CD8-positive, alpha-beta memory T cell (primary cell): ENCODE data around the gene RNF13. TPM values are rescaled to one million over a fixed set of nuclear protein-coding genes. Genes with fewer than 3 reads are reported as not detected.

Experiments
- CTCF ChIA-PET: fragments of 350-600 bp; sonication (Branson Sonifier 250); formaldehyde crosslinking; loops from one replicate; lab custom pipeline; 2021; ENCODE audit warnings: antibody characterized with exemption; lab: Charles Lee
- POLR2A ChIA-PET: fragments of 350-600 bp; sonication (Branson Sonifier 250); formaldehyde crosslinking; loops from one replicate; lab custom pipeline; 2021; ENCODE audit warnings: antibody characterized with exemption; lab: Charles Lee
- DNase-seq, 5 donors: peaks; one replicate each; pipeline versions ENCODE4 v3.0.0 to v3.0.0-alpha.2; 2020 to 2022; ENCODE audit warnings: mixed read lengths in 1 of 5
- H3K27ac ChIP-seq: one replicate; pipeline ENCODE4 v1.7.0; 2013; ENCODE audit warnings: low read depth, mild to moderate bottlenecking, low read length, moderate library complexity
- H3K27me3 ChIP-seq: 2 replicates; pipeline ENCODE4 v1.7.0; 2013; ENCODE audit warnings: low read length, mild to moderate bottlenecking; ENCODE audit not compliant: insufficient read depth, poor library complexity, severe bottlenecking
- H3K36me3 ChIP-seq: 2 replicates; pipeline ENCODE4 v1.7.0; 2013; ENCODE audit warnings: mild to moderate bottlenecking, low read length, moderate library complexity; ENCODE audit not compliant: insufficient read depth
- H3K4me1 ChIP-seq: 2 replicates; pipeline ENCODE4 v1.7.0; 2013; ENCODE audit warnings: mild to moderate bottlenecking, low read length, moderate library complexity; ENCODE audit not compliant: insufficient read depth
- H3K4me3 ChIP-seq: 2 replicates; pipeline ENCODE4 v1.7.0; 2013; ENCODE audit warnings: mild to moderate bottlenecking, low read length
- H3K9me3 ChIP-seq: 2 replicates; pipeline ENCODE4 v1.7.0; 2013; ENCODE audit warnings: mild to moderate bottlenecking, low read length
- H3K27ac Mint-ChIP-seq, 8 donors: one replicate each; pipeline ENCODE4 v1.8.0; 2020 to 2021; ENCODE audit warnings: mixed read lengths in 8 of 8, mild to moderate bottlenecking in 6 of 8, inconsistent platforms in 3 of 8, moderate library complexity in 3 of 8
- H3K27me3 Mint-ChIP-seq, 2 donors: one replicate each; pipeline ENCODE4 v1.8.0; 2020 to 2021; ENCODE audit warnings: mixed read lengths in 2 of 2, mild to moderate bottlenecking in 1 of 2, moderate library complexity in 1 of 2
- H3K36me3 Mint-ChIP-seq, 3 donors: one replicate each; pipeline ENCODE4 v1.8.0; 2020 to 2021; ENCODE audit warnings: mixed read lengths in 3 of 3, inconsistent platforms in 1 of 3, mild to moderate bottlenecking in 1 of 3
- H3K4me1 Mint-ChIP-seq, 3 donors: one replicate each; pipeline ENCODE4 v1.8.0; 2020 to 2021; ENCODE audit warnings: mixed read lengths in 3 of 3, inconsistent platforms in 1 of 3, mild to moderate bottlenecking in 1 of 3
- H3K4me3 Mint-ChIP-seq, 7 donors: one replicate each; pipeline ENCODE4 v1.8.0; 2020 to 2021; ENCODE audit warnings: mixed read lengths in 7 of 7, mild to moderate bottlenecking in 6 of 7, moderate library complexity in 4 of 7, inconsistent platforms in 2 of 7
- H3K9me3 Mint-ChIP-seq, 5 donors: one replicate each; pipeline ENCODE4 v1.8.0; 2020 to 2022; ENCODE audit warnings: mixed read lengths in 5 of 5, mild to moderate bottlenecking in 3 of 5, moderate library complexity in 2 of 5, inconsistent platforms in 1 of 5
- polyA plus RNA-seq: library from polyadenylated mRNA; unstranded; fragments of 300-500 nt; fragmentation: Illumina TruSeq; gene quantifications from one replicate; pipeline ENCODE4 v1.2.3, GENCODE V29; 2021
- total RNA-seq, 2 experiments: library from RNA; stranded (reverse); gene quantifications; one replicate each; pipeline ENCODE4 v1.2.3, GENCODE V29; 2021

Gene RNF13
- total and polyA plus RNA-seq, 3 experiments from 2014 or later, result 33.5 to 110 (median 33.6) TPM

DNA sequence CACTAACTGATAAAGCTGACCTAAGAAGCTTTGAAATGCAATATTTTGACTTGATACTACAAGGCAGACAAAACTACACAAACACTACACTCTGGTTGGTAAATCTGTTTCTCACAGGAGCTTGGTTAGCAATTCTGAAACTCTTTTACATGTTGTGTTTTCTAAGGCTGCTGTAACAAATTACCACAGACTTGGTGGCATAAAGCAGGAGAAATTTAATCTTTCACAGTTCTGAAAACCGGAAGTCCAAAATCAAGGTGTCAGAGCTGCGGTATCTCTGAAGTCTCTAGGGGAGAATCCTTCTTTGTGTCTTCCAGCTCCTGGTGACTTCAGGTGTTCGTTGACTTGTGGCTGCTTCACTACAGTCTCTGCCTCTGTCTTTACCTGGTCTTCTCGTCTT lies 170.6 kb downstream of the RNF13 start:
- peaks cover 8 to 40% of the 10 kb centered on the region in 2 donors for H3K27me3 Mint-ChIP-seq
- H3K27me3 ChIP-seq, result no peaks in the 10 kb centered on the region
- no peaks in the 10 kb centered on the region for H3K36me3 ChIP-seq
- no peak overlapping the region for H3K4me3 Mint-ChIP-seq
- H3K27ac Mint-ChIP-seq, result no peak overlapping the region
- H3K9me3 ChIP-seq, result no peaks in the 10 kb centered on the region
- no peak overlapping the region for H3K27ac ChIP-seq
- no peak overlapping the region for H3K4me3 ChIP-seq
- no peaks in the 10 kb centered on the region for H3K9me3 Mint-ChIP-seq
- H3K4me1 Mint-ChIP-seq, result no peaks in the 10 kb centered on the region
- no peaks in the 10 kb centered on the region for H3K4me1 ChIP-seq
- no peaks in the 10 kb centered on the region for H3K36me3 Mint-ChIP-seq
- POLR2A ChIA-PET, result no interaction called here
- no peak for DNase-seq
- CTCF ChIA-PET, result no interaction called here

GRCh38 chr3:149989307-149989706 lies 176.3 kb downstream of the RNF13 start:
- H3K4me1 Mint-ChIP-seq, result no peaks in the 10 kb centered on the region
- peaks cover 7 to 12% (median 8%) of the 10 kb centered on the region in 5 donors for H3K9me3 Mint-ChIP-seq
- CTCF ChIA-PET, result no interaction called here
- Histone ChIP-seq H3K9me3 (peaks cover 5% of the 10 kb centered on the region), H3K4me1 (no peaks in the 10 kb centered on the region), H3K27ac (no peak overlapping the region), H3K4me3 (no peak overlapping the region), H3K36me3 (no peaks in the 10 kb centered on the region), H3K27me3 (no peaks in the 10 kb centered on the region)
- H3K36me3 Mint-ChIP-seq, result peaks cover 0 to 4% (median 0%) of the 10 kb centered on the region in 3 donors
- H3K4me3 Mint-ChIP-seq, result no peak overlapping the region
- H3K27me3 Mint-ChIP-seq, result peaks cover 13 to 46% of the 10 kb centered on the region in 2 donors
- no peak for DNase-seq
- H3K27ac Mint-ChIP-seq, result no peak overlapping the region
- POLR2A ChIA-PET, result no interaction called here

DNA sequence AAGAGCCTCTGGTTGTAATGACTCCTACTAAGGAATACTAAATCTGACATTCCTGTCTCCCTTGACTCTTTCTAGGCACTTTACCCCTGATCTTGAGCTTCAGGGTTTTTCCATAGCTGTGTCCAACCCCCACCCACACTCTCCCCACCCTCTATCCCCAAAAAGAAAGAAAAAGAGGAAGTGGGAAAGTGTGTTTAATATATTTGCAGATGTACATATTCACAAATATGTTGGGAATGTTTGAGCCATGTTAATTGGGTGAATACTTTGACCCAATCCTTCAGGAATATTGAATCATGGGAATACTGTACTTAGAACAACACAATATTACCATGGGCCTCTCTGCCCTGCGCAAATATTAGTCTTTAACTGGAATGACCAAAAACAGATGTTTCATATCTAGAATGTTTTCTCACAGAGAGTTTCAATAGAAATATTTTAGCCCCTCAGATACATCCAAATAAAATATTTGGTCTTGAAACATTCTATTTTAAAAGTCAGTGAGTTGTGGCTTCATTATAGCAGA lies 177.5 kb downstream of the RNF13 start:
- H3K4me1 Mint-ChIP-seq, result no peaks in the 10 kb centered on the region
- peaks cover 21 to 49% of the 10 kb centered on the region in 2 donors for H3K27me3 Mint-ChIP-seq
- H3K27ac Mint-ChIP-seq, result no peak overlapping the region
- no peaks in the 10 kb centered on the region for H3K4me1 ChIP-seq
- H3K27ac ChIP-seq, result no peak overlapping the region
- H3K4me3 ChIP-seq, result no peak overlapping the region
- H3K9me3 ChIP-seq, result peaks cover 15% of the 10 kb centered on the region
- no peaks in the 10 kb centered on the region for H3K27me3 ChIP-seq
- no peaks in the 10 kb centered on the region for H3K36me3 ChIP-seq
- DNase-seq, result no peak
- ChIA-PET CTCF (no interaction called here), POLR2A (no interaction called here)
- peaks cover 0 to 10% (median 0%) of the 10 kb centered on the region in 3 donors for H3K36me3 Mint-ChIP-seq
- H3K4me3 Mint-ChIP-seq, result no peak overlapping the region
- peaks cover 12 to 24% (median 19%) of the 10 kb centered on the region in 5 donors for H3K9me3 Mint-ChIP-seq

- POLR2A ChIA-PET, result no interaction called here
Observed at GRCh38 chr3:149992416-149993058, 179.5 kb downstream of the RNF13 start.

DNA sequence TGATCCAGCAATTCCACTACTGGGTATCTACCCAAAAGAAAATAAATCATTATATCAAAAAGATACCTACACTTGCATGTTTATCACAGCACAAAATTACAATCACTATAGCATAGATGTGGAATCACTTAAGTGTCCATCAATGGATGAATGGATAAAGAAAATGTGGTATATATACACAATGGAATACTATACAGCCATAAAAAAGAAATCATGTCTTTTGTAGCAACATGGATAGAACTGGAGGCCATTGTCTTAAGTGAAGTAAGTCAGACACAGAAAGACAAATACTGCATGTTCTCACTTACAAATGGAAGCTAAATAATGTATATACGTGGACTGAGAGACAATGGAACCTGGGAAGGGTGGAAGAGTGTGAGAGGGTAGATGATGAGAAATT lies 185.9 kb downstream of the RNF13 start:
- Mint-ChIP-seq H3K9me3 (peaks cover 12 to 32% (median 24%) of the 10 kb centered on the region in 5 donors), H3K4me3 (no peak overlapping the region), H3K27ac (no peak overlapping the region), H3K36me3 (peaks cover 0 to 9% (median 0%) of the 10 kb centered on the region in 3 donors), H3K27me3 (peaks cover 9 to 35% of the 10 kb centered on the region in 2 donors), H3K4me1 (no peaks in the 10 kb centered on the region)
- Histone ChIP-seq H3K27me3 (no peaks in the 10 kb centered on the region), H3K9me3 (peaks cover 11% of the 10 kb centered on the region), H3K4me3 (no peak overlapping the region), H3K4me1 (no peaks in the 10 kb centered on the region), H3K27ac (no peak overlapping the region), H3K36me3 (no peaks in the 10 kb centered on the region)
- ChIA-PET POLR2A (no interaction called here), CTCF (no interaction called here)
- DNase-seq, result no peak

More at GRCh38 chr3:149992416-149993058, 179.5 kb downstream of the RNF13 start:
- peaks cover 16% of the 10 kb centered on the region for H3K9me3 ChIP-seq
- H3K4me3 ChIP-seq, result no peak overlapping the region
- H3K36me3 Mint-ChIP-seq, result peaks cover 0 to 13% (median 0%) of the 10 kb centered on the region in 3 donors
- CTCF ChIA-PET, result no interaction called here
- H3K36me3 ChIP-seq, result no peaks in the 10 kb centered on the region
- peaks cover 13 to 51% of the 10 kb centered on the region in 2 donors for H3K27me3 Mint-ChIP-seq
- peaks cover 17 to 28% (median 26%) of the 10 kb centered on the region in 5 donors for H3K9me3 Mint-ChIP-seq
- no peaks in the 10 kb centered on the region for H3K4me1 Mint-ChIP-seq
- H3K27ac ChIP-seq, result no peak overlapping the region
- no peak for DNase-seq
- no peak overlapping the region for H3K4me3 Mint-ChIP-seq
- no peaks in the 10 kb centered on the region for H3K4me1 ChIP-seq
- no peaks in the 10 kb centered on the region for H3K27me3 ChIP-seq
- H3K27ac Mint-ChIP-seq, result no peak overlapping the region

- DNase-seq, result no peak
- CTCF ChIA-PET, result no interaction called here
Observed at GRCh38 chr3:149999421-149999820, 186.4 kb downstream of the RNF13 start.

GRCh38 chr3:150000641-150001040 lies 187.6 kb downstream of the RNF13 start:
- ChIA-PET POLR2A (no interaction called here), CTCF (interaction anchor here (0.9 kb wide), 1 partner anchor 9 kb away, joined by 3 read pairs; no protein-coding TSS in a partner anchor)
- DNase-seq, result no peak
- Histone ChIP-seq H3K4me3 (no peak overlapping the region), H3K27ac (no peak overlapping the region), H3K4me1 (no peaks in the 10 kb centered on the region), H3K9me3 (no peaks in the 10 kb centered on the region), H3K36me3 (no peaks in the 10 kb centered on the region), H3K27me3 (no peaks in the 10 kb centered on the region)
- peaks cover 1 to 24% of the 10 kb centered on the region in 2 donors for H3K27me3 Mint-ChIP-seq
- H3K27ac Mint-ChIP-seq, result no peak overlapping the region
- H3K9me3 Mint-ChIP-seq, result peaks cover 5 to 19% (median 7%) of the 10 kb centered on the region in 5 donors
- H3K36me3 Mint-ChIP-seq, result peaks cover 0 to 1% (median 0%) of the 10 kb centered on the region in 3 donors
- no peak overlapping the region for H3K4me3 Mint-ChIP-seq
- H3K4me1 Mint-ChIP-seq, result no peaks in the 10 kb centered on the region

More at GRCh38 chr3:149999421-149999820, 186.4 kb downstream of the RNF13 start:
- Histone ChIP-seq H3K4me3 (no peak overlapping the region), H3K36me3 (no peaks in the 10 kb centered on the region), H3K9me3 (peaks cover 11% of the 10 kb centered on the region), H3K27me3 (no peaks in the 10 kb centered on the region), H3K27ac (no peak overlapping the region), H3K4me1 (no peaks in the 10 kb centered on the region)
- peaks cover 0 to 8% (median 0%) of the 10 kb centered on the region in 3 donors for H3K36me3 Mint-ChIP-seq
- POLR2A ChIA-PET, result no interaction called here
- peaks cover 10 to 30% (median 19%) of the 10 kb centered on the region in 5 donors for H3K9me3 Mint-ChIP-seq
- H3K4me3 Mint-ChIP-seq, result no peak overlapping the region
- H3K27ac Mint-ChIP-seq, result no peak overlapping the region
- peaks cover 9 to 35% of the 10 kb centered on the region in 2 donors for H3K27me3 Mint-ChIP-seq
- no peaks in the 10 kb centered on the region for H3K4me1 Mint-ChIP-seq

DNA sequence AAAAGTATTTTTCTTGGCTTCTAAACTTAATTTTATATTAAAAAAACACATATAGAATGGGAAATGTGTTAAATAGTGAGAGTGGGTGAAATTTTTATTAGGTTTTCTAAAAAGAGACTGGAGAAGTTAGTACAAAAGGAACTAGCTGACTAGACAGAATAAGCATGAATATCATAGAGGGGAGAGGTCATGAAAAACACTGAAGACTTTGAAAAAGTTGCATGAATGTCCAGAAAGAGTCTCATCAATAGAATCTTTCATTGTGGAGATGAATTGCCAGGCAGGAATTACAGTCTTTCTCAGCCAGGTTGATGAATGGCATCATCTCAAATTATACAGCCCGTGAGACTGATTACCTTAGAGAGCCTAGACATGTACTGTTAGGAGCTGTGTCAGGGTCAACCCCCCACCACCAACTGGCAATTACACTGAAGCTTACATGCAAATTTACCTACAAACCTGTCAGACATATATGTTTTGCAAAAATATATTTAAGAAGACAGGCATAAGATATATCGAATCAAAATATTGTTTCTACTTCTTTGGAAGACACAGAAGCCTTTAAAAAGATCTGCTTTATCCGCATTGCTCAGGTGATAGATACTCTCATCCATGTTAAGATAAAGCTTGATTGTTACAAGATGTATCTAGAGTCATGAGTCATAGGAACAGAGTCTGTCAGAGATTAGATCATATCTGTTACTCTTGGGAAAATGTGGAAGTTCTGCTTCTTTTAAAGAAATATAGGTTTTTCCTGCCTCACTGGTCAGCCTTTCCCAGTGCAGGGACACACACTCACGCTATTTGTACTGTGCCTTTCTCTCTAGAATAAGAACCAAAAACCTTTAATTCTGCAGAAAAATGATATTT lies 192.5 kb downstream of the RNF13 start:
- Histone ChIP-seq H3K4me1 (no peaks in the 10 kb centered on the region), H3K27ac (no peak overlapping the region), H3K4me3 (no peak overlapping the region), H3K9me3 (no peaks in the 10 kb centered on the region), H3K27me3 (no peaks in the 10 kb centered on the region), H3K36me3 (no peaks in the 10 kb centered on the region)
- H3K27ac Mint-ChIP-seq, result no peak overlapping the region
- no peaks in the 10 kb centered on the region for H3K9me3 Mint-ChIP-seq
- H3K4me1 Mint-ChIP-seq, result no peaks in the 10 kb centered on the region
- ChIA-PET POLR2A (no interaction called here), CTCF (no interaction called here)
- no peak for DNase-seq
- peaks cover 4 to 7% of the 10 kb centered on the region in 2 donors for H3K27me3 Mint-ChIP-seq
- no peak overlapping the region for H3K4me3 Mint-ChIP-seq
- H3K36me3 Mint-ChIP-seq, result no peaks in the 10 kb centered on the region
